Mesendoderm (in vitro differentiated cells): ENCODE results near the gene GPR158.
"Not testable (repeated sequence)": the region's sequence is repeated elsewhere in the genome, so short reads cannot be mapped to it uniquely, and the experiment has no call there.

Source experiments
- DNase-seq: peaks from one replicate; pipeline ENCODE4 v3.0.0; 2013
- H2AK5ac ChIP-seq: 2 replicates; pipeline ENCODE4 v1.6.1; 2013; ENCODE audit warnings: low read length, inconsistent platforms
- H2BK120ac ChIP-seq: 2 replicates; pipeline ENCODE4 v1.6.1; 2013; ENCODE audit warnings: low read depth, mild to moderate bottlenecking, low read length, moderate library complexity, mixed read lengths
- H2BK15ac ChIP-seq: replicated peaks from 2 replicates; pipeline ENCODE4 v1.6.1; 2013; ENCODE audit warnings: low read depth, mild to moderate bottlenecking, moderate library complexity
- H2BK5ac ChIP-seq: 2 replicates; pipeline ENCODE4 v1.6.1; 2013; ENCODE audit warnings: low read length, inconsistent platforms
- H3K18ac ChIP-seq: 2 replicates; pipeline ENCODE4 v1.6.1; 2013; ENCODE audit warnings: mild to moderate bottlenecking, low read length, mixed read lengths
- H3K23ac ChIP-seq: one replicate; pipeline ENCODE4 v1.6.1; 2013; ENCODE audit warnings: low read length
- H3K27ac ChIP-seq: 2 replicates; pipeline ENCODE4 v1.5.1; 2013; ENCODE audit warnings: low read depth, mild to moderate bottlenecking, inconsistent platforms, low read length, moderate library complexity
- H3K27me3 ChIP-seq: 2 replicates; pipeline ENCODE4 v1.6.1; 2013; ENCODE audit warnings: low read length, control low read depth, mild to moderate bottlenecking, inconsistent platforms; ENCODE audit not compliant: insufficient read depth, poor library complexity
- H3K36me3 ChIP-seq: 2 replicates; pipeline ENCODE4 v1.6.1; 2013; ENCODE audit warnings: low read length, inconsistent platforms; ENCODE audit not compliant: control insufficient read depth, insufficient read depth
- H3K4ac ChIP-seq: one replicate; pipeline ENCODE4 v1.6.1; 2013; ENCODE audit warnings: low read depth, mild to moderate bottlenecking, low read length, moderate library complexity
- H3K4me1 ChIP-seq: 2 replicates; pipeline ENCODE4 v1.6.1; 2013; ENCODE audit warnings: low read depth, low read length, inconsistent platforms; ENCODE audit not compliant: control insufficient read depth
- H3K4me2 ChIP-seq: 2 replicates; pipeline ENCODE4 v1.6.1; 2013; ENCODE audit warnings: low read length
- H3K4me3 ChIP-seq: 2 replicates; pipeline ENCODE4 v1.5.1; 2013; ENCODE audit warnings: mild to moderate bottlenecking, low read length
- H3K56ac ChIP-seq: one replicate; pipeline ENCODE4 v1.6.1; 2013; ENCODE audit warnings: low read length
- H3K79me1 ChIP-seq: 2 replicates; pipeline ENCODE4 v1.6.1; 2013; ENCODE audit warnings: low read length, inconsistent platforms
- H3K79me2 ChIP-seq: 2 replicates; pipeline ENCODE4 v1.6.1; 2013; ENCODE audit warnings: mild to moderate bottlenecking, low read length; ENCODE audit not compliant: control insufficient read depth, insufficient read depth
- H3K9ac ChIP-seq: 2 replicates; pipeline ENCODE4 v1.6.1; 2013; ENCODE audit warnings: low read length, inconsistent platforms
- H4K5ac ChIP-seq: one replicate; pipeline ENCODE4 v1.6.1; 2013; ENCODE audit warnings: low read length
- H4K8ac ChIP-seq: one replicate; pipeline ENCODE4 v1.6.1; 2013; ENCODE audit warnings: low read depth, mild to moderate bottlenecking, control low read depth, low read length, moderate library complexity
- WGBS: extraction: QIAGEN DNeasy Blood & Tissue Kit; methylation state at CpG from one replicate; pipeline ENCODE4 v1.1.7; 2013; ENCODE audit warnings: low lambda C conversion rate, missing lambda C conversion rate; ENCODE audit not compliant: insufficient coverage; ENCODE audit errors: extremely low coverage; 5-methylcytosine and 5-hydroxymethylcytosine counted together

Gene GPR158

GRCh38 chr10:25308278-25308677, 133.5 kb downstream of the GPR158 start:
- Histone ChIP-seq H2AK5ac (no peak overlapping the region), H3K4ac (no peak overlapping the region), H2BK15ac (no peak overlapping the region), H3K4me2 (no peak overlapping the region), H3K4me3 (no peak overlapping the region), H2BK120ac (no peak overlapping the region), H3K18ac (no peak overlapping the region), H3K23ac (no peak overlapping the region), H3K36me3 (no peaks in the 10 kb centered on the region), H3K79me2 (no peaks in the 10 kb centered on the region), H3K4me1 (no peaks in the 10 kb centered on the region), H2BK5ac (no peak overlapping the region), H4K5ac (no peak overlapping the region), H3K79me1 (no peaks in the 10 kb centered on the region), H4K8ac (no peak overlapping the region), H3K56ac (no peak overlapping the region), H3K27me3 (no peaks in the 10 kb centered on the region), H3K27ac (no peak overlapping the region), H3K9ac (no peak overlapping the region)
- no CpG with 5 or more reads among the region's 3 CpGs for WGBS
- no peak for DNase-seq

GRCh38 chr10:25317596-25318211, 142.9 kb downstream of the GPR158 start:
- not testable (repeated sequence) for H2BK5ac ChIP-seq, H3K56ac ChIP-seq, H3K27me3 ChIP-seq, H2AK5ac ChIP-seq, H2BK15ac ChIP-seq, H4K5ac ChIP-seq, H3K4me2 ChIP-seq, H3K27ac ChIP-seq, H2BK120ac ChIP-seq, H3K4me3 ChIP-seq, H3K36me3 ChIP-seq, H3K9ac ChIP-seq, H3K79me2 ChIP-seq, H3K79me1 ChIP-seq, H4K8ac ChIP-seq, H3K18ac ChIP-seq, H3K23ac ChIP-seq, H3K4me1 ChIP-seq, H3K4ac ChIP-seq
- no CpG with 5 or more reads among the region's 9 CpGs for WGBS
- DNase-seq = peak; percentile 5

GRCh38 chr10:25327273-25327672, 152.5 kb downstream of the GPR158 start:
- H3K27ac ChIP-seq = no peak overlapping the region
- no peak overlapping the region for H2BK5ac ChIP-seq
- H3K4me1 ChIP-seq = no peaks in the 10 kb centered on the region
- WGBS = no CpG with 5 or more reads among the region's 3 CpGs
- no peaks in the 10 kb centered on the region for H3K79me2 ChIP-seq
- H4K8ac ChIP-seq = no peak overlapping the region
- H2BK120ac ChIP-seq = no peak overlapping the region
- no peak overlapping the region for H2AK5ac ChIP-seq
- H3K56ac ChIP-seq = no peak overlapping the region
- H3K4me2 ChIP-seq = no peak overlapping the region
- H3K36me3 ChIP-seq = no peaks in the 10 kb centered on the region
- no peak overlapping the region for H3K23ac ChIP-seq
- no peak for DNase-seq
- H3K79me1 ChIP-seq = no peaks in the 10 kb centered on the region
- no peak overlapping the region for H3K9ac ChIP-seq
- no peaks in the 10 kb centered on the region for H3K27me3 ChIP-seq
- H4K5ac ChIP-seq = no peak overlapping the region
- no peak overlapping the region for H3K18ac ChIP-seq
- no peak overlapping the region for H3K4ac ChIP-seq
- H3K4me3 ChIP-seq = no peak overlapping the region
- no peak overlapping the region for H2BK15ac ChIP-seq

GRCh38 chr10:25328361-25328760, 153.6 kb downstream of the GPR158 start:
- Histone ChIP-seq H3K27me3 (no peaks in the 10 kb centered on the region), H4K8ac (no peak overlapping the region), H3K56ac (no peak overlapping the region), H3K79me2 (no peaks in the 10 kb centered on the region), H2AK5ac (no peak overlapping the region), H2BK15ac (no peak overlapping the region), H3K36me3 (no peaks in the 10 kb centered on the region), H3K4me2 (no peak overlapping the region), H3K4me1 (no peaks in the 10 kb centered on the region), H3K27ac (no peak overlapping the region), H3K4me3 (no peak overlapping the region), H3K79me1 (no peaks in the 10 kb centered on the region), H3K9ac (no peak overlapping the region), H3K18ac (no peak overlapping the region), H2BK5ac (no peak overlapping the region), H2BK120ac (no peak overlapping the region), H3K23ac (no peak overlapping the region), H4K5ac (no peak overlapping the region), H3K4ac (no peak overlapping the region)
- no CpG with 5 or more reads among the region's 3 CpGs for WGBS
- no peak for DNase-seq

- H3K36me3 ChIP-seq, H3K18ac ChIP-seq, H3K4me3 ChIP-seq, H3K27me3 ChIP-seq, H2BK5ac ChIP-seq, H3K27ac ChIP-seq, H2AK5ac ChIP-seq, H3K9ac ChIP-seq, H4K8ac ChIP-seq, H3K4ac ChIP-seq, H2BK15ac ChIP-seq, H3K56ac ChIP-seq, H2BK120ac ChIP-seq, H3K79me2 ChIP-seq, H3K4me1 ChIP-seq, DNase-seq, H3K4me2 ChIP-seq, H4K5ac ChIP-seq, H3K23ac ChIP-seq, H3K79me1 ChIP-seq: not testable (repeated sequence)
- WGBS = no CpG with 5 or more reads among the region's 5 CpGs
Measured at GRCh38 chr10:25329587-25329986, 154.8 kb downstream of the GPR158 start.

- no peak for DNase-seq
- no peak overlapping the region for H3K56ac ChIP-seq
- WGBS = no CpG with 5 or more reads among the region's 2 CpGs
Measured at GRCh38 chr10:25334445-25334844, 159.6 kb downstream of the GPR158 start.

More at GRCh38 chr10:25334445-25334844, 159.6 kb downstream of the GPR158 start:
- Histone ChIP-seq H2AK5ac (no peak overlapping the region), H2BK120ac (no peak overlapping the region), H3K36me3 (no peaks in the 10 kb centered on the region), H2BK5ac (no peak overlapping the region), H3K9ac (no peak overlapping the region), H3K79me1 (no peaks in the 10 kb centered on the region), H3K4ac (no peak overlapping the region), H3K79me2 (no peaks in the 10 kb centered on the region), H3K23ac (no peak overlapping the region), H3K27me3 (no peaks in the 10 kb centered on the region), H3K4me1 (no peaks in the 10 kb centered on the region), H3K27ac (no peak overlapping the region), H2BK15ac (no peak overlapping the region), H4K5ac (no peak overlapping the region), H3K18ac (no peak overlapping the region), H3K4me2 (no peak overlapping the region), H4K8ac (no peak overlapping the region), H3K4me3 (no peak overlapping the region)
